Esophagus mucosa (tissue), 1 donor: ENCODE results near the gene HPSE2. TPM values are rescaled to one million over a fixed set of nuclear protein-coding genes. Genes with fewer than 3 reads are reported as not detected.

ENCODE experiments used
- ATAC-seq: fragments of 200-7000 bp; cut with Tn5 transposase; one replicate; pipeline ENCODE4 v1.9.1; 2020
- total RNA-seq: library from RNA; stranded (reverse); gene quantifications from one replicate; pipeline ENCODE4 v1.2.4, GENCODE V29; 2023
- donor health status: DM: yes; HTN: yes; CAD: no.

Gene HPSE2
- total RNA-seq, 1 donor from 2014 or later = 0.20 TPM

DNA sequence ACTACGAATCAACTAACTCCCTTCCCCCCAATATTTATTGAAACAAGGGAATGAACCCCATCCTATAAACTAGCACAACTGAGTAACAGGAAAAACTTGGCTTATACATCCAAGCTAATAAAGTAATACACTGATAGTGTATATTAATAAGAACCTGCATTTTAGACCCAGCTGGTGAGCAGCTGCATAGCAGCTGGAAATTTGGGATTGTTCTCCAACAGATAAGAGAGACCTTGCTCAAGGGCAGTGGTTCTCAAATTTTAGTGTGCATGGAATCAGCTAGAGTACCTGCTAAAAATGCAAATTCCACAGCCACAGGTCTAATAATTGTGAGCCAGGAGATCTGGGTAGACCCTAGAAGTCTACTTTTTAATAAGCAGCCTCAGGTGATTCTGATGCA is 404.3 kb downstream of the HPSE2 start:
- no peak for ATAC-seq

GRCh38 chr10:98825741-98826140 is 409.9 kb downstream of the HPSE2 start:
- no peak for ATAC-seq

GRCh38 chr10:98817396-98817795 is 418.3 kb downstream of the HPSE2 start:
- ATAC-seq = no peak

DNA sequence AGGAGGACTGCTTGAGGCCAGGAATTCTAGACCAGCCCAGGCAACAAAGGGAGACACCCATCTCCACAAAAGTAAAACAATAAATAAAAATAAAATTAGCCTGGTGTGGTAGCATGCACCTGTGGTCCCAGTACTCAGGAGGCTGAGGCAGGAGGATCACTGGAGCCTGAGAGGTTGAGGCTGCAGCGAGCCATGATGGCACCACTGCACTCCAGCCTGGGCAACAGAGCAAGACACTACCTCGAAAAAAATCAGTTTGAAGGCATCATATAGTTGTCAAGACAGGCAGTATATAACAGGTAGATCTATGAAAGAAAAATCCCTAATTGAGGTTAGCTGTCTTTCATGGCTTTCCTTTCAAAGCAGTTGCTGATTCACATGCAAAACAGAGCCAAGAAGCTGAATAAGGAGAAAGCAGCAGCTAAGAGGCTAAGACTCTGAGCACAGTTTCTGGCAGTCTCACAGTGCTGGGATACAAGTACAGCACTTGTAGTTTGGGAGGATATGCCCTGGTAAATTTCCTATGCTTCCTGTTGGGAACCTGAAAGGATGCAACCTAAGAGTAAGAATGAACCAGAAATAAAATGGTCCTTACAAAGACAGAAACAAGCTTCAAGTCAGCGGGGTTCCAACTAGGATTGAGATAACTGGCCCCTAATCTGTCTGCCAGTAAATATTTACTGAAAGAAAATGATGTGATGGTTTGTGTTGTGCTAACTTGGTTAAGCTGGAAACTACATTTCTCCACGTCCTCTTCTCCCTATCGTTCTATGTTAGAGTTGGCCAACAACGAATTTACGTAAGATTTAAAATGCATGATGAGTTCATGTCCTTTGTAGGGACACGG is 420.4 kb downstream of the HPSE2 start:
- ATAC-seq = no peak

DNA sequence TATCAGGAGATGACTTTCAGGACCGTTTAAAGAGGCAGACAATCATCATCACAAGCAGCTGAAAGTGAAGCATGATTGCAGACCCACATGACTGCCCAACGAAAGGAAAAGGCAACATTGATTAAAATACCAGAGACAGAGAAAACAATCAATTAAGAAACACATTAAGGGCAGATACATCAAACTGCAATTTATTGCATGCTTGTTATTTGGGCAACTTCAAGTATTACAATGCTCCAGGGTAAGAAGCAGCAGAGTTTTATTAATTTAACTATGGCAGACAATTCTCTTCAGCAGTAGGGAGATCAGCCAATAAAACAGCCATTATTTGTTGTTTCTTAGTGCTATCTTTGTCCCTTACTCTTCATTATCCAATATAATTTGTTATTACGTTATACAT is 421.2 kb downstream of the HPSE2 start:
- no peak for ATAC-seq

- no peak for ATAC-seq
Observed at GRCh38 chr10:98808282-98808892, 427.3 kb downstream of the HPSE2 start.

DNA sequence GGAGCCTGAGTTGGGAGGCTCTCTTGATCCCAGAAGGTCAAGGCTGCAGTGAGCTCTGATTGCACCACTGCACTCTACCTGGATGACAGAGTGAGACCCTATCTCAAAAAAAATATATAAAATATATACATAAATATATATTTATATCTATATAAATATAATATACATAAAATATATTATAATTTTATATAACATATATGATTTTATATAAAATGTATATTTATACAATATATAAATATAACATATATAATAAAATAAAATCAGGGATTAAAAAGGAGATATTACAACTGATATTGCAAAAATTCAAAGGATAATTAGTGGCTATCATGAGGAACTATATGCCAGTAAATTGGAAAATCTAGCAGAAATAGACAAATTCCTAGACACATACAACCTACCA is 435.4 kb downstream of the HPSE2 start:
- no peak for ATAC-seq

DNA sequence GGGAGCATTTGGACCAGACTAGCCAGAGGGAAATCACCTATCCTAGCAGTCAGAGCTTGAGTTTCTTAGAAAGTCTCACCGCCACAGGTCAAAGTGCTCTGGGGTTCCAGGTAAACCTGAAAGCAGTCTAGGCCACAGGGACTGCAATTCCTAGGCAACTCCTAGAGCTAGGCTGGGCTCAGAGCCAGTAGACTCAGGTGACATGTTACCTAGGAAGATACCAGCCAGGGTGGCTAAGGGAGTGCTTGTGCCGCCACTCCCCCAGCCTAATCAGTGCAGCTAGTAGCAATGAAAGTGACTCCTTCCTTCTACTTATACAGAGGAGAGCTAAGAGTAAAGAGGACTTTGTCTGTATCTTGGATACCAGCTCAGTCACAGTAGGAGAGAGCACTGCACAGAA is 440.2 kb downstream of the HPSE2 start:
- no peak for ATAC-seq

DNA sequence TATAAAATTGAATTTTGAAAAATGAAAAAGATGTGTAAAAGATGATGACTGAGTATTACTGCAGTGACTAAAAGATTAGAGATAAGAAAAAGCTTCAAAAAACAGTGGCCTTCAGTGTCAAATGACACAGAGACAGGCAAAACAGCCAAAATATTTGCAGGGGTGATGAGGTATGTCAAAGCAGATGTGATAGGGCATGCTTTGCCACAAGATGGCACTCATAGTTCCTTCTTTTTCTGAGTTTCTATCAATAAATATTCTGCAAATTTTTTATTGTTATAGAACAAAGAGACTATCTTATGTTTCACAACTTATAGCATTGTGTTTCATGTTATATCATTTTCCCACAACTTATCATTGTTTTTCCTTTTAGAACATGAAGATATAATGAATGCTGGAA is 444.8 kb downstream of the HPSE2 start:
- no peak for ATAC-seq

GRCh38 chr10:98778277-98778759 is 457.3 kb downstream of the HPSE2 start:
- no peak for ATAC-seq

- no peak for ATAC-seq
Observed at GRCh38 chr10:98758463-98758862, 477.2 kb downstream of the HPSE2 start.

- ATAC-seq = no peak
Observed at GRCh38 chr10:98748298-98748697, 487.4 kb downstream of the HPSE2 start.

DNA sequence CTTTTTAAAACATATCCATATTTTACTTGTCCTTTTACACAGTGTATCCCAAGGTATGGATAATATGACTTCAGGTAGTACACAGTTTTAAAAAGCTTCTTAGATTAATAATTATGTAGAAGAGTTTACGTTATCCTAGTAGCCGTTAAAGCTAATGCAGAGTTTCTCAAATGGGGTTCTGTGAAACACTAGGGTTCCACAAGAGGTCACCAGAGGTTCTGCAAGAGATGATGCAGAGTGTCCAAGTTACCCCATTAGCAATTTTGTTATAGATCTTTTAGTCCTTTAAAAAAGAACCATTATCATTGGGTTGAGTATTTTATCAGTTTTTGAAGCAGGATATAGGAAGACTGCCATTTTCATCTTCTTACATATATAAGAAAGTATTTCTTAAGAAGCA is 490.0 kb downstream of the HPSE2 start:
- no peak for ATAC-seq

DNA sequence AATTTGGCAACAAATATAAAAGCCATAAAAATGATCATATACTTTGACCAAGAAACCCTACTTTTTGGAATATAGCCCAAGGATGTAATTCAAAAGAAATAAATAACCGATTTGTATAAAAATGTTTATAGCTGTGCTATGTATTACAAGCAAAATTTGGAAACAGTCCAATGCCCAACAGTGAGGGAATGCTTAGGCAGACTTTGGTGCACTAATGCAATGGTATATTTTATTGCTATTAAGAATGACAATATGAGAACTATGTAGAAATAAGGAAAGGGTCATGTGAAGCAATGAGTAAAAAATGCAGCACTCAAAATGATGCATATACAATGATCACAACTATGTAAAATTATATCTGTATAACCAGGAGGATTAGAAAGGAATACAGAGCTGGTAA is 515.1 kb downstream of the HPSE2 start:
- ATAC-seq = no peak

DNA sequence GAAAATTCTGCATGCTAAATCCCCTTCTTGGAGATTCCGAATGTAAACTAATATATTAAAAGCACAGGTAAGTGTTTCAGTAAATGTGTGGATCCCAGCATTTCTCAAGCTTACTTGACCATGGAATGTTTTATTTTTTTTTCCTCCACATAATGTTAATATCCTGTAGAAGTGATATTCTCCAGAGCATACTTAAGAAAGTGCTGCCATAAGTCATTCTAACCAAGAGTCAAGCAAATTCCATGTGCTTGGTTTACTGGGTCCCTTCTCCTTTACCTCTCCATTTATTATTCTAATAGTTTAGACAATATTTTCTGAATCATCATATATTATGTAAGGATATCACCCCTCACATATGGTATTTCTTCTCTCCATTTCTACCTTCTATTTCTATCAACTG is 522.1 kb downstream of the HPSE2 start:
- ATAC-seq = no peak

- ATAC-seq = no peak
Observed at GRCh38 chr10:98696516-98696915, 539.1 kb downstream of the HPSE2 start.

- ATAC-seq = no peak
Observed at GRCh38 chr10:98694883-98695282, 540.8 kb downstream of the HPSE2 start.

- no peak for ATAC-seq
Observed at GRCh38 chr10:98694014-98694413, 541.6 kb downstream of the HPSE2 start.

GRCh38 chr10:98687685-98688084 is 548.0 kb downstream of the HPSE2 start:
- ATAC-seq = no peak

GRCh38 chr10:98684019-98684899 is 551.4 kb downstream of the HPSE2 start:
- no peak for ATAC-seq

GRCh38 chr10:98676895-98677294 is 558.8 kb downstream of the HPSE2 start:
- no peak for ATAC-seq

DNA sequence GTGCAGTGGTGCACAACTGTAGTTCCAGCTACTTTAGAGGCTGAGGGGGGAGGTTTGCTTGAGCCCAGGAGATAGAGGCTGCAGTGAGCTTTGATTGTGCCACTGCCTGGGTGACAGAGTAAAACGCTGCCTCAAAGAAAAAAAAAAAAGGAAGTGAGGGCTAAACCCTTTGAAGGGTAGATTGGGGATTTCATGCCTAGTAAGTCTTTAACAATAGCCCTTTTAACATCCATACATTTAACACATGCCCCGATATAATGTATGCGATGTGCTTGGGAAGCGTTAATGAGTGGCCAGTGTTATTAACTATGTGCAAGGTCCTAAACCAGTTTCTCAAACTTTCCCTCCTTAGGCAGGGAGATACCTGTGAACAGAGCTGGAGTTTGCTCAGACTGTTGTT is 559.8 kb downstream of the HPSE2 start:
- no peak for ATAC-seq

DNA sequence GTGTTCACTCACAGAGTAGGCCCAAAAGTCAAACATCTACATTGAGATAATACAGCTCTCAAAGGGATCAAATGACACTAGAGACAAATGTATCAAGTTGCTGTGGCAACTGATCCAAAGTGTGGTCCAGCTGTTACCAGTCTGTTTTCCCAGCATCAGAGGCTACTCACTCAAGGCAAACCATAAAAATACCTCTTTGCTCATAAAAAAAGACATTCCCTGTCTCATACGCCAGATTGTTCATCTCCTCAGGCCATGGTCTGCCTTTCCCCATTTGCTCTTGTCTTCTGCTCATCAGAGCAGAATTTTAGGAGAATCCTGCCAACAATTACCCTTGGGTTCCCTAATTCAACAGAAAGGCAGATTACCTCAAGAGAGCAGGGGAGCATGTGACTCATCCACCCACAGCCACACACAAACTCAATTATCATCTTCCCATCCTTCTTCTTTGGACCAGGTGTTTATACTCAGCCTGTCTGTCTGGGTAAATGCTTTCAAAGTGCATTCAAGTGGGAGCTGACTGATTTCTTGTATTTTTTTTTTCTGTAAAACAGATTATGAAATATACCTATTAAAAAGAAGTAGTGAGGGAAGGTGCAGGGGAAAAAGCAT is 562.4 kb downstream of the HPSE2 start:
- ATAC-seq = no peak
